SHP77 (cell line): ENCODE measurements around the gene RSPO1.
"Not testable (repeated sequence)": the region's sequence is repeated elsewhere in the genome, so short reads cannot be mapped to it uniquely, and the experiment has no call there.

ENCODE experiments used
- DNase-seq, 2 experiments: peaks; one replicate each; lab custom pipeline; 2025; lab: John Stamatoyannopoulos, UW

Gene RSPO1

GRCh38 chr1:37634244-37634991 lies at the start of gene RSPO1:
TSS of gene RSPO1 (minus strand) at chr1:37634892. CDS start at chr1:37629661, 5,231 bp downstream.
- DNase-seq, result no peak

- not testable (repeated sequence) for DNase-seq
Observed at GRCh38 chr1:37684182-37684581, 49.5 kb upstream of the RSPO1 start.

GRCh38 chr1:37682334-37682987 lies 47.8 kb upstream of the RSPO1 start:
- DNase-seq, result peak; percentile 35 to 67

GRCh38 chr1:37680933-37681332 lies 46.2 kb upstream of the RSPO1 start:
- DNase-seq, result no peak

GRCh38 chr1:37677808-37678207 lies 43.1 kb upstream of the RSPO1 start:
- no peak for DNase-seq

GRCh38 chr1:37677143-37677439 lies 42.4 kb upstream of the RSPO1 start:
- DNase-seq, result no peak

GRCh38 chr1:37676281-37677142 lies 41.8 kb upstream of the RSPO1 start:
- DNase-seq, result no peak

GRCh38 chr1:37673920-37674319 lies 39.2 kb upstream of the RSPO1 start:
- no peak for DNase-seq

GRCh38 chr1:37672136-37672870 lies 37.6 kb upstream of the RSPO1 start:
- no peak for DNase-seq

- no peak for DNase-seq
Observed at GRCh38 chr1:37671261-37671660, 36.6 kb upstream of the RSPO1 start.

- no peak for DNase-seq
Observed at GRCh38 chr1:37670133-37670532, 35.4 kb upstream of the RSPO1 start.

GRCh38 chr1:37667023-37667671 lies 32.5 kb upstream of the RSPO1 start:
- no peak for DNase-seq

GRCh38 chr1:37666241-37666867 lies 31.7 kb upstream of the RSPO1 start:
- DNase-seq, result no peak

GRCh38 chr1:37663426-37664000 lies 28.8 kb upstream of the RSPO1 start:
- no peak for DNase-seq

GRCh38 chr1:37662031-37662755 lies 27.5 kb upstream of the RSPO1 start:
- DNase-seq, result no peak

- DNase-seq, result no peak
Observed at GRCh38 chr1:37661401-37661800, 26.7 kb upstream of the RSPO1 start.

- DNase-seq, result no peak
Observed at GRCh38 chr1:37660664-37661063, 26.0 kb upstream of the RSPO1 start.

GRCh38 chr1:37658486-37658885 lies 23.8 kb upstream of the RSPO1 start:
- DNase-seq, result no peak

- DNase-seq, result no peak
Observed at GRCh38 chr1:37657620-37658412, 23.1 kb upstream of the RSPO1 start.
